ENCODE measurements around the gene EAPP. TPM values are rescaled to one million over a fixed set of nuclear protein-coding genes. Genes with fewer than 3 reads are reported as not detected.

EAPP gene
- total and polyA plus RNA-seq, 2 of the 4 experiments (the other 2 are of a cell fraction), result 29.9 to 32.3 TPM

DNA sequence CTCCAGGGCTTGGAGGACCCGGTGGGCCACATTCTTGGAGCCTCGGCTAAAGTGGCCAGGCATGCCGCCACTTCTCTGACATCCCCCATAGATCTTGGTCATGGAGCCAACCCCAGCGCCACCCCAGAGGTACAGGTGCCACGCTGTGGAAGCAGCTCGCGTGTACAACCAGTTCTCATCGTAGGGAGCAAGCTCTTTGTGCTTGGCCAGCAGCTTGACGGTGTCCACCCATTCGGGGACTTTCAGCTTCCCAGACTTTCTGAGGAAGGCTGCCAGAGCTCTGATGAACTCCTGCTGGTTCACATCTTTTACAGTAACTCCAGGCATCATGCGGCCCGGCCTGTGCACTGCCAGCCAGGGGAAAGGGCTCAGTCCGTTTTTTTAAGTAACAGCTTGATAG lies 29.3 kb upstream of the EAPP start:
- no peaks in the 10 kb centered on the region for H3K9me3 ChIP-seq (ENCODE audit: control insufficient read depth, insufficient read depth, low read length)
- DNase-seq (no peak), ATAC-seq (ENCODE audit: low read depth) (no peak)
- POLR2A ChIA-PET (ENCODE audit: unreplicated experiment), result no interaction called here
- no peak overlapping the region for H3K27ac ChIP-seq (ENCODE audit: insufficient read depth, low read length)
- no peaks in the 10 kb centered on the region for H3K4me1 ChIP-seq (ENCODE audit: control insufficient read depth, insufficient read depth, low read length)
- H2AK9ac ChIP-seq (replicated peaks; ENCODE audit: low read depth, low read length, poor library complexity), result no peak overlapping the region
- H2AK5ac ChIP-seq (ENCODE audit: low read depth, low read length), result no peak overlapping the region
- H4K5ac ChIP-seq (ENCODE audit: low read depth, low read length), result no peak overlapping the region
- H3K9me1 ChIP-seq (ENCODE audit: insufficient read depth, low read length), result no peaks in the 10 kb centered on the region
- no peak overlapping the region for H2AFZ ChIP-seq (replicated peaks; ENCODE audit: low read length, poor library complexity)
- no peak overlapping the region for H2BK5ac ChIP-seq (ENCODE audit: low read depth, low read length, poor library complexity, severe bottlenecking)
- no peak overlapping the region for H3K9ac ChIP-seq (ENCODE audit: low read depth, low read length)
- no TSS peak for BruUV-seq (replicated peaks)
- H2BK20ac ChIP-seq (ENCODE audit: low read depth, low read length), result no peak overlapping the region
- TF ChIP-seq MAFK (IDR thresholded peaks at IDR 0.05; ENCODE audit: low read depth, low read length) (no peak), CHD1 (IDR thresholded peaks at IDR 0.05; ENCODE audit: low read depth, low read length) (no peak)
- no peak overlapping the region for H2BK120ac ChIP-seq (ENCODE audit: low read depth, low read length)
- H3K14ac ChIP-seq (replicated peaks; ENCODE audit: low read depth, low read length), result no peak overlapping the region
- peaks cover 64% of the 10 kb centered on the region for H3K36me3 ChIP-seq (ENCODE audit: control insufficient read depth, insufficient read depth, low read length)
- H3K56ac ChIP-seq (ENCODE audit: extremely low read depth, insufficient read depth, low read length), result no peak overlapping the region
- H3K23ac ChIP-seq (ENCODE audit: low read depth, low read length), result no peak overlapping the region
- in situ Hi-C loops (cut with MboI; ENCODE audit: low sequenced_read_pairs) (no loop called here), dilution Hi-C loops (cut with HindIII; ENCODE audit: low sequenced_read_pairs, unreplicated experiment) (no loop called here), intact Hi-C loops (cut with micrococcal nuclease) (no loop called here)
- H2BK15ac ChIP-seq (ENCODE audit: low read depth, low read length), result no peak overlapping the region
- no peak overlapping the region for H3K4ac ChIP-seq (ENCODE audit: low read depth, low read length)
- no peak overlapping the region for H4K8ac ChIP-seq (ENCODE audit: low read depth in 2 of 2, low read length in 2 of 2)
- no peaks in the 10 kb centered on the region; the same call in 1 of the 2 replicates for H4K20me1 ChIP-seq (ENCODE audit: insufficient read depth, low read length)
- CTCF ChIA-PET, result no interaction called here
- H3K27me3 ChIP-seq (ENCODE audit: control insufficient read depth, insufficient read depth, low read length), result no peaks in the 10 kb centered on the region
- H3K79me1 ChIP-seq (ENCODE audit: low read depth in 1 of 2, low read length in 2 of 2), result peaks cover 5 to 14% of the 10 kb centered on the region in 2 experiments; a peak in 3 of 4 replicates
- WGBS, 2 experiments (ENCODE audit: extremely low coverage in 2 of 2, insufficient read length in 1 of 2), result 97% methylated on average over 7 of the region's 13 CpGs; no CpG with 5 or more reads in 1 of the 2 experiments
- H3K18ac ChIP-seq (ENCODE audit: low read depth, low read length), result no peak overlapping the region
- H4K91ac ChIP-seq (ENCODE audit: insufficient read depth, low read depth, low read length), result no peak overlapping the region
- H3K4me2 ChIP-seq (ENCODE audit: low read depth, low read length), result no peak overlapping the region
- H3K4me3 ChIP-seq (ENCODE audit: insufficient read depth, low read depth, low read length), result no peak overlapping the region

Data from IMR-90 (cell line).